Left lung (tissue), 10 donors: Measurements from ENCODE around the gene ADSS1. TPM values are rescaled to one million over a fixed set of nuclear protein-coding genes. Genes with fewer than 3 reads are reported as not detected.
A peak's percentile ranks its signal among the peaks of the same experiment; 100 is the strongest.

Source experiments
- ATAC-seq: fragments of 200-7000 bp; cut with Tn5 transposase; one replicate; pipeline ENCODE4 v1.9.1; 2020; ENCODE audit warnings: moderate library complexity
- DNase-seq, 4 donors: peaks; one replicate each; pipeline ENCODE4 v3.0.0-alpha.2; 2013 to 2020
- H3K27ac ChIP-seq, 2 donors: fragments of 200-600 bp; sonication (generic) in 1 of 2; one replicate each; pipeline versions ENCODE4 v1.5.0 to v1.8.0; 2020 to 2021
- H3K27me3 ChIP-seq, 2 donors: fragments of 200-600 bp; sonication (generic) in 1 of 2; one replicate each; pipeline versions ENCODE4 v1.5.0 to v1.8.0; 2020 to 2021
- H3K36me3 ChIP-seq, 2 donors: fragments of 200-600 bp; sonication (generic) in 1 of 2; one replicate each; pipeline versions ENCODE4 v1.5.0 to v1.8.0; 2020 to 2021
- H3K4me1 ChIP-seq, 2 donors: fragments of 200-600 bp; one replicate each; pipeline ENCODE4 v1.8.0; 2021
- H3K4me3 ChIP-seq, 2 donors: fragments of 200-600 bp; sonication (generic) in 1 of 2; one replicate each; pipeline versions ENCODE4 v1.5.0 to v1.8.0; 2020 to 2021; ENCODE audit warnings: mild to moderate bottlenecking in 1 of 2
- H3K9me3 ChIP-seq, 2 donors: fragments of 200-600 bp; sonication (generic) in 1 of 2; one replicate each; pipeline versions ENCODE4 v1.5.0 to v1.8.0; 2020 to 2021
- CTCF ChIP-seq, 2 donors: fragments of 200-600 bp; sonication (generic) in 1 of 2; IDR thresholded peaks; one replicate each; pipeline versions ENCODE4 v1.5.0 to v1.8.0; 2021; ENCODE audit warnings: antibody characterized with exemption in 2 of 2
- intact Hi-C, 2 donors: fragments of 100-400 bp; cut with DNase I; formaldehyde crosslinking; loops; one replicate each; pipeline versions ENCODE4 v1.11.2 to v1.14.2; 2022
- polyA plus RNA-seq, 6 donors: library from polyadenylated mRNA; unstranded; fragments of 120-200 nt; gene quantifications; one replicate each; pipeline ENCODE4 v1.2.1, GENCODE V29; 2013; ENCODE audit not compliant: insufficient read length in 6 of 6
- total RNA-seq, 2 donors: library from RNA; stranded (reverse); fragmentation: NEBNext Ultra II Directional; extraction: Animal tissue kit (Norgen Biotek cat#: 25700); gene quantifications; one replicate each; pipeline ENCODE4 v1.2.1, GENCODE V29; 2021
- donor health status: DM: no; HTN: yes; CAD: no.
- donor health status: DM: no; HTN: no; CAD: no.

Gene ADSS1
- total and polyA plus RNA-seq, 8 donors = 5.2 to 16.6 (median 11.2) TPM

DNA sequence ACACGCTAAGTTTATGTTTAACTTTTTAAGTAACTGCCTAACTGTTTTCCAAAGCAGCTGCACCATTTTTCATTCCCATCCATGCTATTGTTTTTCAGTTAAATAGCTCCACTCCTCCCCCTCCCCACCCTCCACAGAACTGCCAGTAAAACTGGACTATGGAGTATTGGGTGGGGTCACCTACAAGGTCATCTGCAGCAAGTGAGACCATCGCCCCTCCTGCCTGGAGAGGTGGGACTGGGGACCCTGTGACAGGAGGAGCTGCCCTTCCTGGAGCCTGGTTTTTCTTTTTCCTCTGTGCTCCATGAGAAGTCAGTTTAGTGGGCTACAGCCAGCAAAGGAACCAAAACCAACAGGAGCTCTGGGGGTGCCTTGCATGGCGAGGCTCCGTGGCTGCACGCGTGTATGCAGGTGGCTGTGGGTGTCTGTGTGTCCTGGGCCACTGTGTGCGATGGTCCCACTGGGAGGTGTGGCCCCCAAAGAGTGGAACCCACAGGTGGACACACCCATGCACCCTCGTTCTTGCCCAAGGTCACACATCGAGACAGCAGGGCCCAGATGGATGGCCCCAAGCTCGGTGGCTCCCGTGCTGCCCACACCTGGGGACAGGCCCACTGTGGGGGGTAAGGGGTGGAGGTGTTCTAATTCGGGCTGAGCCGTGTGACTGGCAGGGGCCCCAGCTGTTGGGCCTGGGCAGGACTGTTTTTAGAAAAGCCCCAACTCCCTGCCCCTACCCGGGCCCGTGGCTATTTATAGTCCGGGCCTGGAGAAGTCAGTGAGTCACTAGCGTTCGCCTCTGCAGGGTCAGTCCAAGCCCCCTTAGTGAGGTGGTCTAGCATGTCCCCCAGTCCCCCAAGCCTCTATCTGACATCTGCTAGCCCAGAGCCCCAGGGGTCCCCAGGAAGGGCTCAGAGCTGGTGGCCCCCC lies 2.3 kb upstream of the ADSS1 start:
- TF ChIP-seq CTCF (IDR thresholded peaks at IDR 0.05) = no peak
- ATAC-seq (no peak), DNase-seq (no peak)
- H3K36me3 ChIP-seq = peaks cover 0 to 28% of the 10 kb centered on the region in 2 donors
- peaks cover 9 to 28% of the 10 kb centered on the region in 2 donors for H3K4me1 ChIP-seq
- H3K27me3 ChIP-seq = peaks cover 0 to 8% of the 10 kb centered on the region in 2 donors
- H3K27ac ChIP-seq = no peak overlapping the region
- intact Hi-C loops = no loop called here
- H3K9me3 ChIP-seq = no peaks in the 10 kb centered on the region
- H3K4me3 ChIP-seq = no peak overlapping the region

- Histone ChIP-seq H3K36me3 (peaks cover 0 to 19% of the 10 kb centered on the region in 2 donors), H3K9me3 (no peaks in the 10 kb centered on the region), H3K4me1 (peaks cover 9 to 28% of the 10 kb centered on the region in 2 donors), H3K4me3 (peak overlapping the region; percentile 53 to 81), H3K27me3 (peaks cover 0 to 8% of the 10 kb centered on the region in 2 donors), H3K27ac (no peak overlapping the region)
- DNase-seq (no peak), ATAC-seq (no peak)
- no peak for TF ChIP-seq CTCF (IDR thresholded peaks at IDR 0.05)
- intact Hi-C loops = no loop called here
These were observed 935 bp upstream of the ADSS1 start for GRCh38 chr14:104722938-104723650.

GRCh38 chr14:104724407-104724980 lies 465 bp downstream of the ADSS1 start:
- no peak for TF ChIP-seq CTCF (IDR thresholded peaks at IDR 0.05)
- ATAC-seq (peak; percentile 17), DNase-seq (no peak)
- intact Hi-C loops = no loop called here
- peaks cover 0 to 7% of the 10 kb centered on the region in 2 donors for H3K36me3 ChIP-seq
- peaks cover 0 to 8% of the 10 kb centered on the region in 2 donors for H3K27me3 ChIP-seq
- no peak overlapping the region for H3K27ac ChIP-seq
- H3K9me3 ChIP-seq = no peaks in the 10 kb centered on the region
- peak overlapping the region; percentile 53 to 81 for H3K4me3 ChIP-seq
- peaks cover 9 to 28% of the 10 kb centered on the region in 2 donors for H3K4me1 ChIP-seq

GRCh38 chr14:104724981-104725771 lies 1.1 kb downstream of the ADSS1 start:
- intact Hi-C loops = no loop called here
- ATAC-seq = peak; percentile 4
- Histone ChIP-seq H3K27me3 (peaks cover 0 to 8% of the 10 kb centered on the region in 2 donors), H3K4me3 (no peak overlapping the region), H3K4me1 (peaks cover 9 to 28% of the 10 kb centered on the region in 2 donors), H3K36me3 (peaks cover 0 to under 1% of the 10 kb centered on the region in 2 donors), H3K9me3 (no peaks in the 10 kb centered on the region), H3K27ac (no peak overlapping the region)
- DNase-seq = peak in 1 of 4 donors; percentile 41
- no peak for TF ChIP-seq CTCF (IDR thresholded peaks at IDR 0.05)
